Osteocyte (in vitro differentiated cells): ENCODE data around the gene CCDC117. TPM values are rescaled to one million over a fixed set of nuclear protein-coding genes. Genes with fewer than 3 reads are reported as not detected.

Experiments used
- DNase-seq: peaks from one replicate; pipeline ENCODE4 v3.0.0; 2021; ENCODE audit warnings: mixed read lengths; ENCODE audit not compliant: unreplicated experiment; ENCODE audit errors: extremely low spot score
- H3K27ac Mint-ChIP-seq: one replicate; pipeline ENCODE4 v1.8.0; 2021; ENCODE audit warnings: mild to moderate bottlenecking, mixed read lengths; ENCODE audit not compliant: unreplicated experiment
- H3K27me3 Mint-ChIP-seq: one replicate; pipeline ENCODE4 v1.8.0; 2021; ENCODE audit warnings: mixed read lengths; ENCODE audit not compliant: unreplicated experiment
- H3K36me3 Mint-ChIP-seq: one replicate; pipeline ENCODE4 v1.8.0; 2021; ENCODE audit warnings: mixed read lengths; ENCODE audit not compliant: unreplicated experiment
- H3K4me1 Mint-ChIP-seq: one replicate; pipeline ENCODE4 v1.8.0; 2021; ENCODE audit warnings: mixed read lengths; ENCODE audit not compliant: unreplicated experiment
- H3K4me3 Mint-ChIP-seq: one replicate; pipeline ENCODE4 v1.8.0; 2021; ENCODE audit warnings: mild to moderate bottlenecking, moderate library complexity, mixed read lengths; ENCODE audit not compliant: unreplicated experiment
- H3K9me3 Mint-ChIP-seq: one replicate; pipeline ENCODE4 v1.8.0; 2021; ENCODE audit warnings: mixed read lengths; ENCODE audit not compliant: unreplicated experiment
- total RNA-seq: library from RNA; stranded (reverse); gene quantifications from 2 replicates; pipeline ENCODE4 v1.2.1, GENCODE V29; 2021
- TF ChIP-seq, protein P1 (sequence below): fragments of 200-600 bp; sonication (generic); IDR thresholded peaks from 2 replicates; pipeline ENCODE4 v1.5.0; 2021; ENCODE audit warnings: antibody characterized with exemption, mild to moderate bottlenecking, moderate library complexity

CCDC117 gene
- total RNA-seq, 1 donor from 2014 or later, result 21.9 TPM

DNA sequence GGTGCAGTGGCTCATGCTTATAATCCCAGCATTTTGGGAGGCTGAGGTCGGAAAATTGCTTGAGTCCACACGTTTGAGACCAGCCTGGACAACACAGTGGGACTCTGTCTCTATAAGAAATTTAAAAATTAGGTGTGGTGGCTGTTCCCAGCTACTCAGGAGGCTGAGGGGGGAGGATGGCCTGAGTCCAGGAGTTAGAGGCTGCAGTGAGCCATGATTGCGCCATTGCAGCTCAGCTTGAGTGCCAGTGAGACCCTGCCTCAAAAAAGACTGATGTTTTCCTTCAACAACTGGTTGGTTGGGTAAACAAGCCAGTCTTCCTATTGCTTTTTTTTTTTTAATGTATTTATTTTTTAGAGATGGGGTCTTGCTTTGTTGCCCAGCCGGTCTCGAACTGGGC, 18.6 kb downstream of the CCDC117 start:
- Mint-ChIP-seq H3K36me3 (peaks cover 39% of the 10 kb centered on the region), H3K9me3 (no peaks in the 10 kb centered on the region), H3K4me3 (no peak overlapping the region), H3K4me1 (peaks cover 5% of the 10 kb centered on the region), H3K27me3 (no peaks in the 10 kb centered on the region), H3K27ac (no peak overlapping the region)
- no peak for DNase-seq
- TF ChIP-seq, protein P1, sequence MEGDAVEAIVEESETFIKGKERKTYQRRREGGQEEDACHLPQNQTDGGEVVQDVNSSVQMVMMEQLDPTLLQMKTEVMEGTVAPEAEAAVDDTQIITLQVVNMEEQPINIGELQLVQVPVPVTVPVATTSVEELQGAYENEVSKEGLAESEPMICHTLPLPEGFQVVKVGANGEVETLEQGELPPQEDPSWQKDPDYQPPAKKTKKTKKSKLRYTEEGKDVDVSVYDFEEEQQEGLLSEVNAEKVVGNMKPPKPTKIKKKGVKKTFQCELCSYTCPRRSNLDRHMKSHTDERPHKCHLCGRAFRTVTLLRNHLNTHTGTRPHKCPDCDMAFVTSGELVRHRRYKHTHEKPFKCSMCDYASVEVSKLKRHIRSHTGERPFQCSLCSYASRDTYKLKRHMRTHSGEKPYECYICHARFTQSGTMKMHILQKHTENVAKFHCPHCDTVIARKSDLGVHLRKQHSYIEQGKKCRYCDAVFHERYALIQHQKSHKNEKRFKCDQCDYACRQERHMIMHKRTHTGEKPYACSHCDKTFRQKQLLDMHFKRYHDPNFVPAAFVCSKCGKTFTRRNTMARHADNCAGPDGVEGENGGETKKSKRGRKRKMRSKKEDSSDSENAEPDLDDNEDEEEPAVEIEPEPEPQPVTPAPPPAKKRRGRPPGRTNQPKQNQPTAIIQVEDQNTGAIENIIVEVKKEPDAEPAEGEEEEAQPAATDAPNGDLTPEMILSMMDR, result no peak

DNA sequence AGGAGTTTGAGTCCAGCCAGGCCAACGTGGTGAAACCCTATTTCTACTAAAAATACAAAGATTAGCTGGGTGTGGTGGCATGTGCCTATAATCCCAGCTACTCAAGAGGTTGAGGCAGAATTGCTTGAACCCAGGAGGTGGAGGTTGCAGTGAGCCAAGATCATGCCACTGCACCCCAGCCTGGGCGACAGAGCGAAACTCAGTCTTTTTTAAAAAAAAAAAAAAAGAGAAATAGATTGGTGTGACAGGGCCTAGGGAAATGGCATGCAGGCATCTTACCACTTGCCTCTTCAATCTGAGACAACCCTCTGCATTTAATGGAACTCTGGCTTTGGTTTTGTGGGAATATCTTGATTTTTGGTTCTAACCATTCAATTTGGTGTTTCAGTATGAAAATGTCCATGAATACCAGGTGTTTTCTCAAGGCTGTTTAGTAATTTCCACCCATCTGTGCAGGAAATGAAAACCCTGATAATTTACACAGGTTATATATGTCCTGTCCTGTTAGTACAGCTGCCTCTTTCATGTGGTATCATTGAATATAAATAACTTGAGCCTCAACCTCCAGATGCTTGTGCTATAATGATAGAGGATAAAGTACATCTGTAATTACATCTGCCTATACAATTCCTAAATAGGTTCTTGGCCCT, 19.5 kb downstream of the CCDC117 start:
- Mint-ChIP-seq H3K27me3 (no peaks in the 10 kb centered on the region), H3K4me1 (peaks cover 13% of the 10 kb centered on the region), H3K36me3 (peaks cover 41% of the 10 kb centered on the region), H3K9me3 (no peaks in the 10 kb centered on the region), H3K27ac (no peak overlapping the region), H3K4me3 (no peak overlapping the region)
- no peak for DNase-seq
- TF ChIP-seq, protein P1, result no peak

DNA sequence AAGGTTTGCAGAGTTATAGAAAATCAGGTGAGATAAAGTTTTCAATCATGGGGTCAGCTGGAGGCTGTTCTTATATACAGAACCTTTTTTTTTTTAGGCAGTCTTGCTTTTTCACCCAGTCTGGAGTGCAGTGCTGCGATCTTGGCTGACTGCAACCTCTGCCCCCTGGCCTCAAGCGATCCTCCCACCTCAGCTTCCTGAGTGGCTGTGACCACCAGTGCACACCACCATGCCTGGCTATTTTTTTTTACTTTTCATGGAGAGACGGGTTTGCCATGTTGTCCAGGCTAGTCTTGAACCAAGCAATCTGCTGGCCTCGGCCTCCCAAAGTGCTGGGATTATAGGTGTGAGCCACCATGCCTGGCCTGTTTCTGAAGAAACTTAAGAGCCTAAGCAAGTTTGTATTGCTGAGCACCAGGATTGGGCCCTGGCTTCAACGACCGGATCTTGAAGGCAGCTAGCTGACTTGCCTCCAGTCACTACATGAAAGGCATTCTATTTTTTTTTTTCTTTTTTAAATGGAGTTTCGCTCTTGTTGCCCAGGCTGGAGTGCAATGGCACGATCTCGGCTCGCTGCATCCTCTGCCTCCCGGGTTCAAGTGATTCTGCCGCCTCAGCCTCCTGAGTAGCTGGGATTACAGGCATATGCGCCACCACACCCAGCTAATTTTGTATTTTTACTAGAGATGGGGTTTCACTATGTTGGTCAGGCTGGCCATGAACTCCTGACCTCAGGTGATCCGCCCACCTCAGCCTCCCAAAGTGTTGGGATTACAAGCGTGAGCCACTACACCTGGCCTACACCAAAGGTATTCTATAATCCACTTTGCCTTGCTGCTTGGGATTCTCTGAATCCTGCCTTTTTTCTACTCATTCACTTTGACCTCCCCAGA, 20.2 kb downstream of the CCDC117 start:
- Mint-ChIP-seq H3K36me3 (peaks cover 42% of the 10 kb centered on the region), H3K4me3 (no peak overlapping the region)

DNA sequence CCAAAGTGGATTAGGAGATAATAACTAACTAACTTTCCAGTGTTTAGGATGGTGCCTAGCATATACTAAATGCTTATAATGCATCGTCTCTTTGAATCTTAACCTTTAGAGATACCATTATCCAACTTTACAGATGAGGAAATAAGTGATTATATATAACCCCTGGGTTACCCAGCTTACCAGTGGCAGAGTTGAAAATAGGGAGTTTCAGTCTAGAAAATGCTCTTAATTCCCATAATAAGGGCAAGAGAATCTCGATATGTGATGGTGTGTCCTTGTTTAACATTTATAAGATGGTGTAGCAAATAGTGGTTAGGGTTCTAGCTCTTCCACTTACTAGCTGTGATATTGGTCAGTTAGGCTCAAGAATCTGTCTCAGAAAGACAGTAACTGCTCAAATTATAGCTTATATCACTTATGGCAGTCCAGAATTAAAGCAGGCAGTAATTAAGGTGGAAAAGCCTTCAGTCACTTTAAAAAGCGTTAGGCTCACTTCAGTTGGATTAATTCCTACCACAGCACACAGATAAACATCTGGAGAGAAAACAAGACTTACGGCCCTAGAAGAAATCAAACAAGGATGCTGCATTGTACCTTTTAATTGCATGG, 21.6 kb downstream of the CCDC117 start:
- no peak overlapping the region for H3K4me3 Mint-ChIP-seq
- TF ChIP-seq, protein P1, result no peak
- peaks cover 46% of the 10 kb centered on the region for H3K36me3 Mint-ChIP-seq
- H3K27ac Mint-ChIP-seq, result no peak overlapping the region
- H3K27me3 Mint-ChIP-seq, result no peaks in the 10 kb centered on the region
- DNase-seq, result no peak
- H3K4me1 Mint-ChIP-seq, result peaks cover 26% of the 10 kb centered on the region
- H3K9me3 Mint-ChIP-seq, result no peaks in the 10 kb centered on the region

More for the DNA sequence above, 20.2 kb downstream of the CCDC117 start:
- no peak for DNase-seq
- Mint-ChIP-seq H3K27me3 (no peaks in the 10 kb centered on the region), H3K27ac (peak overlapping the region; percentile 54), H3K9me3 (no peaks in the 10 kb centered on the region), H3K4me1 (peaks cover 19% of the 10 kb centered on the region)
- TF ChIP-seq, protein P1, result no peak
